Subcutaneous adipose tissue (tissue), 4 donors: Measurements from ENCODE around the gene PCSK6. TPM values are rescaled to one million over a fixed set of nuclear protein-coding genes. Genes with fewer than 3 reads are reported as not detected.

ENCODE experiments used
- total RNA-seq, 4 donors: library from RNA; depleted of rRNA; stranded (reverse); fragments of >200 nt; gene quantifications; one replicate each; pipeline ENCODE4 v1.1.0, GENCODE V29; 2016
- TF ChIP-seq, protein P1 (sequence below): fragments of 450-650 bp; IDR thresholded peaks from one replicate; pipeline ENCODE4 v1.5.1; 2016; ENCODE audit warnings: low read depth, mild to moderate bottlenecking, control low read depth, antibody characterized with exemption, moderate library complexity

The PCSK6 gene
- total RNA-seq, 4 donors from 2014 or later, result 4.4 to 8.7 (median 5.9) TPM

DNA sequence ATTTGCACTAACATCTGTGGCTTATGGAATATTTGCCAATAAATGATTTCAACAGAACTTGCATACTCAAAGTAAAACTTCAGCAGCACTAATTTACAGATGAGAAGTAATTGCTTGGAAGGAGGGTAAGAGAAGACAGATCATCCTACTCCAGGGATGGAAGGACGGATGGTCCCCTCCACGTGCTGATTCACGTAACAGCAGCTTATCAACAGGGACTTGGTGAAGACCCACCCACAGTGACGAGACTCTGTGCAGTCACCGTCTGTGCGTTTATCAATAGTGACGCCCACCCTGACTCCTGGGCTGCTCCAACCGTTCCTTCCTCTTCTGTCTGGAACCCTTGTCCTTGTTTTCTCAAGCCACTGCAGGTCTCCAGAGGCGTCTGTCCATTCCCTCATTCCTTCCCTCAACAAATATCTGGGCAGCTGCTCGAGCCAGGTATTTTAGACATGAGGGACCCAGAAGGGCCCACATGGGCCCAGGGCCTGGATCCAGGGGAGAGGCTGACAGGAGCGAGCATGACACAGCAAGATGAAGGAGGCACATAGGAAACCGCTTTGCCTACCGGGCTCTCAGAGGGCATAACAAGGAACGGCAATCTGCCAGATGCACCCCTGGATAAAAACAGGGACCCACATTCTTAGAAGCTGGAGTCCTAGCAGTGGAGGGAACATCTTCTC, 33.3 kb downstream of the PCSK6 start:
- TF ChIP-seq, protein P1, sequence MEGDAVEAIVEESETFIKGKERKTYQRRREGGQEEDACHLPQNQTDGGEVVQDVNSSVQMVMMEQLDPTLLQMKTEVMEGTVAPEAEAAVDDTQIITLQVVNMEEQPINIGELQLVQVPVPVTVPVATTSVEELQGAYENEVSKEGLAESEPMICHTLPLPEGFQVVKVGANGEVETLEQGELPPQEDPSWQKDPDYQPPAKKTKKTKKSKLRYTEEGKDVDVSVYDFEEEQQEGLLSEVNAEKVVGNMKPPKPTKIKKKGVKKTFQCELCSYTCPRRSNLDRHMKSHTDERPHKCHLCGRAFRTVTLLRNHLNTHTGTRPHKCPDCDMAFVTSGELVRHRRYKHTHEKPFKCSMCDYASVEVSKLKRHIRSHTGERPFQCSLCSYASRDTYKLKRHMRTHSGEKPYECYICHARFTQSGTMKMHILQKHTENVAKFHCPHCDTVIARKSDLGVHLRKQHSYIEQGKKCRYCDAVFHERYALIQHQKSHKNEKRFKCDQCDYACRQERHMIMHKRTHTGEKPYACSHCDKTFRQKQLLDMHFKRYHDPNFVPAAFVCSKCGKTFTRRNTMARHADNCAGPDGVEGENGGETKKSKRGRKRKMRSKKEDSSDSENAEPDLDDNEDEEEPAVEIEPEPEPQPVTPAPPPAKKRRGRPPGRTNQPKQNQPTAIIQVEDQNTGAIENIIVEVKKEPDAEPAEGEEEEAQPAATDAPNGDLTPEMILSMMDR, result no peak

- TF ChIP-seq, protein P1, result no peak
These were observed 34.0 kb downstream of the PCSK6 start for GRCh38 chr15:101455291-101456025.

DNA sequence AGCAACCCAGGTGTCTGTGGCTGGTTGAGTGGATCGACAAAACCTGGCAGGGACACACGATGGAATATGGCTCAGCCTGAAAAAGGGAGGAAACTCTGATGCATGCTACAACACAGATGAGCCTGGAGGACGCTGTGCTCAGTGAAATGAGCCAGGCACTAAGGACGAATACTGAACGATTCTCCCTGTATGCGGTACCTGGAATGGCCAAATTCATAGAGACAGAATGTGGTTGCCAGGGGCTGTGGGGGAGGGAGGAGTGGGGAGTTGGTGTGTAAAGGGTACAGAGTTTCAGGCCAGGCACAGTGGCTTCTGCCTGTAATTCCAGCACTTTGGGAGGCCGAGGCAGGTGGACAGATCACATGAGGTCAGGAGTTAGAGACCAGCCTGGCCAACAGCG, 35.1 kb downstream of the PCSK6 start:
- TF ChIP-seq, protein P1, result no peak

- TF ChIP-seq, protein P1, result no peak
These were observed 36.1 kb downstream of the PCSK6 start for GRCh38 chr15:101453123-101454120.

DNA sequence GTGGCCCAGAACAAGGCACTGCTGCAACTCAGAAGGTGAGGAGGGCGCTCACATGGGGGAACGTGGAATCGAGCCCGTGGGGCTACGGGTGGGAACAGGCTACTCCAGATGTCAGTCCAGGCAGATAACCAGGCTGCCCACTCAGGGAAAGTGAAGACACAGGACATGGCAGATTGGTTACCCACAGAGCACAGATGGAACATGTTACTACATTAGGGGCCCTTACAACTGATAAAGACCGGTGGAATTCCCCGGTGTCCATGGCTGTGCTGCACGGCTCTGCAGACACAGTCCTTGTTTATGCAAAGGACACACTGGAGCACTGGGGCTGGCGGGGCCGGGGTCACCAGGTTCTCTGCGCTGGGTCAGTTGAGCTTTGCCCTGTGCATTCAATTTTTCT, 36.9 kb downstream of the PCSK6 start:
- TF ChIP-seq, protein P1, result no peak

- TF ChIP-seq, protein P1, result no peak
These were observed 37.7 kb downstream of the PCSK6 start for GRCh38 chr15:101451846-101452245.
